Ascending aorta (tissue), 2 donors: ENCODE results near the gene TRPV5. TPM values are rescaled to one million over a fixed set of nuclear protein-coding genes. Genes with fewer than 3 reads are reported as not detected.

ENCODE experiments used
- DNase-seq, 2 donors: peaks; one replicate each; pipeline ENCODE4 v3.0.0-alpha.2; 2019; ENCODE audit warnings: low spot score in 2 of 2
- H3K27ac ChIP-seq, 2 donors: fragments of 200-600 bp; sonication (generic); one replicate each; pipeline ENCODE4 v1.5.1; 2016 to 2017; ENCODE audit warnings: mild to moderate bottlenecking in 1 of 2
- H3K27me3 ChIP-seq: fragments of 200-600 bp; sonication (generic); one replicate; pipeline ENCODE4 v1.5.1; 2017
- H3K36me3 ChIP-seq, 2 donors: fragments of 200-600 bp; sonication (generic); one replicate each; pipeline ENCODE4 v1.5.1; 2016
- H3K4me1 ChIP-seq, 2 donors: fragments of 200-600 bp; sonication (generic); one replicate each; pipeline ENCODE4 v1.5.1; 2016 to 2017; ENCODE audit warnings: mild to moderate bottlenecking in 1 of 2
- H3K4me3 ChIP-seq, 2 donors: fragments of 200-600 bp; sonication (generic); one replicate each; pipeline ENCODE4 v1.5.1; 2016 to 2017; ENCODE audit warnings: mild to moderate bottlenecking in 1 of 2
- H3K9me3 ChIP-seq, 2 donors: fragments of 200-600 bp; sonication (generic); one replicate each; pipeline ENCODE4 v1.5.1; 2016
- intact Hi-C: fragments of 100-400 bp; cut with DNase I; formaldehyde crosslinking; loops from one replicate; pipeline ENCODE4 v1.15.1; 2023
- total RNA-seq: library from RNA; depleted of rRNA; stranded (reverse); fragments of >200 nt; gene quantifications from one replicate; pipeline ENCODE4 v1.1.0, GENCODE V29; 2016
- TF ChIP-seq, protein P1 (sequence below), 3 experiments: fragments of 200-600 bp in 2 of 3; fragments of 450-650 bp in 1 of 3; sonication (generic) in 2 of 3; IDR thresholded peaks; one replicate each; pipeline ENCODE4 v1.5.1; 2016 to 2019; ENCODE audit warnings: antibody characterized with exemption in 3 of 3, mild to moderate bottlenecking in 1 of 3, moderate library complexity in 1 of 3

Gene TRPV5
- total RNA-seq, 1 donor from 2014 or later: not detected

DNA sequence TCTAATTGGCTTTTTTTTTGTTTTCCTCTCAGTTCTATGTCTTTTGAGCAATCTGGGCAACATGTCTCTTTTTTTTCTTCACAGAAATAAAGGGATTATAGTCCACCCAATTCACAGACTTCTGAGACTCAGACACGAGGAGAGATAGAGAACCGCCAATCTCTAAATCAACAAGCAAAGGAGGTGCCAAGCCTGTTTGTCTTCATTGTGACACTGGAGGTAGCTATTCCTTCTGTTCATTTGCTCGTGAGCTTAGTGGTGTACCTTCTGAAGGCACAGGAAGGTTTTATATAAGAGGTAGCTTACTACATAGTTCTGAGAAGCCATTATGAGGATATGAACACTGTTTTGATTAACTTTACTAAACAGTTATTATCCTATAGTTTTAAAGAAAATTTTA is 72.6 kb downstream of the TRPV5 start:
- peaks cover 0 to 6% of the 10 kb centered on the region in 2 donors for H3K4me1 ChIP-seq
- H3K36me3 ChIP-seq: peaks cover 8 to 23% of the 10 kb centered on the region in 2 donors
- intact Hi-C loops: no loop called here
- H3K4me3 ChIP-seq: no peak overlapping the region
- no peaks in the 10 kb centered on the region for H3K9me3 ChIP-seq
- no peak for DNase-seq
- TF ChIP-seq, protein P1, sequence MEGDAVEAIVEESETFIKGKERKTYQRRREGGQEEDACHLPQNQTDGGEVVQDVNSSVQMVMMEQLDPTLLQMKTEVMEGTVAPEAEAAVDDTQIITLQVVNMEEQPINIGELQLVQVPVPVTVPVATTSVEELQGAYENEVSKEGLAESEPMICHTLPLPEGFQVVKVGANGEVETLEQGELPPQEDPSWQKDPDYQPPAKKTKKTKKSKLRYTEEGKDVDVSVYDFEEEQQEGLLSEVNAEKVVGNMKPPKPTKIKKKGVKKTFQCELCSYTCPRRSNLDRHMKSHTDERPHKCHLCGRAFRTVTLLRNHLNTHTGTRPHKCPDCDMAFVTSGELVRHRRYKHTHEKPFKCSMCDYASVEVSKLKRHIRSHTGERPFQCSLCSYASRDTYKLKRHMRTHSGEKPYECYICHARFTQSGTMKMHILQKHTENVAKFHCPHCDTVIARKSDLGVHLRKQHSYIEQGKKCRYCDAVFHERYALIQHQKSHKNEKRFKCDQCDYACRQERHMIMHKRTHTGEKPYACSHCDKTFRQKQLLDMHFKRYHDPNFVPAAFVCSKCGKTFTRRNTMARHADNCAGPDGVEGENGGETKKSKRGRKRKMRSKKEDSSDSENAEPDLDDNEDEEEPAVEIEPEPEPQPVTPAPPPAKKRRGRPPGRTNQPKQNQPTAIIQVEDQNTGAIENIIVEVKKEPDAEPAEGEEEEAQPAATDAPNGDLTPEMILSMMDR (IDR thresholded peaks at IDR 0.05): no peak
- no peak overlapping the region for H3K27ac ChIP-seq
- H3K27me3 ChIP-seq: no peaks in the 10 kb centered on the region

DNA sequence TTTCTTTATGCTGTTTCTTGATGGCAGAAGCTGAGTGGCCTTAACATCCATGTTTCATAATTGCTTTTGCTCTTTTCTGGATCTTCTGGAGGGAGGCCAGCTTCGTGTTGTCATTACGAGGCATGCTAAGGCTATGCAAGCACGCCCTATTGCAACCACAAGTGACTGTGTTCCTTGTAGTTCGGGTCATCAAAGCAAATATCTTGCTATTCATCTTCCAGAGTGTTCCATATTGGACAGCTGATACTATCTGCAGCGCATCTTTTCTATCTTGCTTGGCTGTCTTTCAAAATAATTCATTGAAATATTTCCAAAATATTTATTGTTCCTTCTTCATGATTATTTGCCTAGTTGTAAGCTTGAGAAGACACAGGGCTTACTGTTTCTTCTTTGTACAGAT is 73.7 kb downstream of the TRPV5 start:
- intact Hi-C loops: loop anchor here (10.0 kb wide), 1 partner anchor 525 kb away; the partner anchor contains the start of gene ZYX
- H3K27ac ChIP-seq: no peak overlapping the region

DNA sequence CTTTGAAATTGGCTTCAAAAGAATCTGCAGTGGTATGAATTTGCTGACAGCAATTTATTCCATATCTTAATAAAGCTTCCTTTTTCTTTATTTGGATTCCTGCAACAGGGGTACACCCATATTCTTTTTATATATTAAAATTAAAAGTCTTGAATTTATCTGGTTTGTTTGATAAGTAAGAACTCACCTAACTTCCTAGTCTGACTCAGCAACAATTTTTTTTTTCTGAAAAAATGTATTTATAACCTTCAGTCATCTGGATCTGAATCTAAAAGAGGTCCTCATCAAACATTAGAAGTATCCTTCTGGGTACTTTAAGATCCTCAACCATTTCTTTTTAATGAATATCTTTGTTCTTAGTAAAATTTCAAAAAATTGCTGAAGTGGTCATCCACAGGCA is 74.1 kb downstream of the TRPV5 start:
- TF ChIP-seq, protein P1 (IDR thresholded peaks at IDR 0.05): no peak
- H3K27me3 ChIP-seq: no peaks in the 10 kb centered on the region
- no peak overlapping the region for H3K27ac ChIP-seq
- DNase-seq: no peak
- intact Hi-C loops: loop anchor here (10.0 kb wide), 1 partner anchor 525 kb away; the partner anchor contains the start of gene ZYX
- peaks cover 0 to 8% of the 10 kb centered on the region in 2 donors for H3K4me1 ChIP-seq
- peaks cover 8 to 18% of the 10 kb centered on the region in 2 donors for H3K36me3 ChIP-seq
- H3K9me3 ChIP-seq: no peaks in the 10 kb centered on the region
- no peak overlapping the region for H3K4me3 ChIP-seq

More for the DNA sequence above, 73.7 kb downstream of the TRPV5 start:
- H3K36me3 ChIP-seq: peaks cover 8 to 22% of the 10 kb centered on the region in 2 donors
- TF ChIP-seq, protein P1 (IDR thresholded peaks at IDR 0.05): no peak
- peaks cover 0 to 8% of the 10 kb centered on the region in 2 donors for H3K4me1 ChIP-seq
- no peaks in the 10 kb centered on the region for H3K9me3 ChIP-seq
- no peak for DNase-seq
- H3K4me3 ChIP-seq: no peak overlapping the region
- H3K27me3 ChIP-seq: no peaks in the 10 kb centered on the region

Other genes starting within 250 kb of the TRPV5 start
- not detected for gene PRSS1, start 184.3 kb downstream of the TRPV5 start, total RNA-seq
- gene PRSS2, start 162.8 kb downstream of the TRPV5 start, total RNA-seq: not detected
- 13.1 TPM for gene EPHB6, start 78.7 kb downstream of the TRPV5 start, total RNA-seq
- not detected for gene TRPV6, start 48.0 kb downstream of the TRPV5 start, total RNA-seq
- gene LLCFC1, start 5.7 kb upstream of the TRPV5 start, total RNA-seq: not detected
- not detected for gene KEL, start 28.6 kb upstream of the TRPV5 start, total RNA-seq
- gene OR9A2, start 93.4 kb upstream of the TRPV5 start, total RNA-seq: not detected
- not detected for gene OR6V1, start 118.6 kb upstream of the TRPV5 start, total RNA-seq
- gene PIP, start 198.3 kb upstream of the TRPV5 start, total RNA-seq: not detected
- gene TAS2R39, start 249.7 kb upstream of the TRPV5 start, total RNA-seq: not detected